Smooth muscle cell (in vitro differentiated cells): Measurements from ENCODE around the gene KAT6B. TPM values are rescaled to one million over a fixed set of nuclear protein-coding genes. Genes with fewer than 3 reads are reported as not detected.

Source experiments
- DNase-seq: peaks from one replicate; lab custom pipeline; 2025; ENCODE audit not compliant: unreplicated experiment; lab: John Stamatoyannopoulos, UW
- H2AFZ ChIP-seq: fragments of 200-600 bp; sonication (generic); 2 replicates; pipeline ENCODE4 v1.6.0; 2016; ENCODE audit warnings: antibody characterized with exemption, low read depth, mild to moderate bottlenecking
- H3F3A ChIP-seq: fragments of 200-600 bp; sonication (generic); 2 replicates; pipeline ENCODE4 v1.6.0; 2017; ENCODE audit warnings: antibody characterized with exemption, low read depth
- H3K27ac ChIP-seq: fragments of 200-600 bp; sonication (generic); 2 replicates; pipeline ENCODE4 v1.5.1; 2016; ENCODE audit warnings: low read depth, mild to moderate bottlenecking
- H3K27me3 ChIP-seq: fragments of 200-600 bp; sonication (generic); 2 replicates; pipeline ENCODE4 v1.6.1; 2016; ENCODE audit warnings: low read depth, mild to moderate bottlenecking
- H3K36me3 ChIP-seq: fragments of 200-600 bp; sonication (generic); 2 replicates; pipeline ENCODE4 v1.5.1; 2016; ENCODE audit warnings: low read depth
- H3K4me1 ChIP-seq: fragments of 200-600 bp; sonication (generic); 2 replicates; pipeline ENCODE4 v1.5.1; 2016; ENCODE audit warnings: low read depth
- H3K4me2 ChIP-seq: fragments of 200-600 bp; sonication (generic); 2 replicates; pipeline ENCODE4 v1.6.0; 2016; ENCODE audit warnings: mild to moderate bottlenecking
- H3K4me3 ChIP-seq: fragments of 200-600 bp; sonication (generic); 2 replicates; pipeline ENCODE4 v1.5.1; 2016; ENCODE audit warnings: mild to moderate bottlenecking
- H3K79me2 ChIP-seq: fragments of 200-600 bp; sonication (generic); 2 replicates; pipeline ENCODE4 v1.6.0; 2016; ENCODE audit warnings: low read depth, mild to moderate bottlenecking
- H3K9ac ChIP-seq: fragments of 200-600 bp; sonication (generic); 2 replicates; pipeline ENCODE4 v1.6.0; 2016; ENCODE audit warnings: low read depth
- H3K9me3 ChIP-seq: fragments of 200-600 bp; sonication (generic); replicated peaks from 2 replicates; pipeline ENCODE4 v1.5.1; 2016; ENCODE audit warnings: low read depth
- H4K20me1 ChIP-seq: fragments of 200-600 bp; sonication (generic); 2 replicates; pipeline ENCODE4 v1.6.0; 2016; ENCODE audit warnings: low read depth
- WGBS: methylation state at CpG from one replicate; pipeline ENCODE4 v1.1.7; 2016; ENCODE audit warnings: low lambda C conversion rate; 5-methylcytosine and 5-hydroxymethylcytosine counted together
- polyA plus RNA-seq: library from polyadenylated mRNA; unstranded; fragments of >200 nt; fragmentation: Nextera tagmentation; extraction: Ambion mirVana; gene quantifications from 2 replicates; pipeline ENCODE4 v1.2.1, GENCODE V29; 2016
- total RNA-seq: library from RNA; depleted of rRNA; stranded (reverse); fragments of >200 nt; gene quantifications from 2 replicates; pipeline ENCODE4 v1.2.3, GENCODE V29; 2014
- TF ChIP-seq, protein P1 (sequence below): fragments of 200-600 bp; sonication (generic); IDR thresholded peaks from 2 replicates; pipeline ENCODE4 v1.5.1; 2017; ENCODE audit warnings: borderline replicate concordance, mild to moderate bottlenecking, antibody characterized with exemption; ENCODE audit not compliant: insufficient read depth, poor library complexity, severe bottlenecking

KAT6B gene
- total and polyA plus RNA-seq, 2 experiments from 2014 or later, result 9.0 to 19.8 TPM

DNA sequence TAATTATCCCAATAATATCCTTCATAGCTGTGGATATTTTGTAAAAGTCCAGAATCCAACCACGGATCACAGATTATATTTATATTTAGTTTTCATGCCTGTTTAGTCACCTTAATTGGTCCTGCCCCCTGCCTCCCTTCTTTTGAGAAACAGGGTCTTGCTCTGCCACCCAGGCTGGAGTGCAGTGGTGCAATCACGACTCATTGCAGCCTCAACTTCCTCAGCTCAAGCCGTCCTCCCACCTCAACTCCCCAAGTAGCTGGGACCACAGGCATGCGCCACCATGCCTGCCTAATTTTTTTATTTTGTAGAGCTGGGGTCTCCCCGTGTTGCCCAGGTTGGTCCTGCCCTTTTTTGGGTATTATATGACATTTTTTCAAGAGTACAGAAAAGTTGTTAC, 129.4 kb downstream of the KAT6B start:
- Histone ChIP-seq H3K36me3 (no peaks in the 10 kb centered on the region), H4K20me1 (peaks cover 50% of the 10 kb centered on the region), H3K9ac (no peak overlapping the region), H2AFZ (no peak overlapping the region), H3K4me3 (no peak overlapping the region), H3K9me3 (no peaks in the 10 kb centered on the region), H3K4me1 (peaks cover 4% of the 10 kb centered on the region), H3K79me2 (no peaks in the 10 kb centered on the region), H3K27ac (no peak overlapping the region), H3F3A (no peaks in the 10 kb centered on the region), H3K27me3 (no peaks in the 10 kb centered on the region), H3K4me2 (no peak overlapping the region)
- no peak for DNase-seq
- TF ChIP-seq, protein P1, sequence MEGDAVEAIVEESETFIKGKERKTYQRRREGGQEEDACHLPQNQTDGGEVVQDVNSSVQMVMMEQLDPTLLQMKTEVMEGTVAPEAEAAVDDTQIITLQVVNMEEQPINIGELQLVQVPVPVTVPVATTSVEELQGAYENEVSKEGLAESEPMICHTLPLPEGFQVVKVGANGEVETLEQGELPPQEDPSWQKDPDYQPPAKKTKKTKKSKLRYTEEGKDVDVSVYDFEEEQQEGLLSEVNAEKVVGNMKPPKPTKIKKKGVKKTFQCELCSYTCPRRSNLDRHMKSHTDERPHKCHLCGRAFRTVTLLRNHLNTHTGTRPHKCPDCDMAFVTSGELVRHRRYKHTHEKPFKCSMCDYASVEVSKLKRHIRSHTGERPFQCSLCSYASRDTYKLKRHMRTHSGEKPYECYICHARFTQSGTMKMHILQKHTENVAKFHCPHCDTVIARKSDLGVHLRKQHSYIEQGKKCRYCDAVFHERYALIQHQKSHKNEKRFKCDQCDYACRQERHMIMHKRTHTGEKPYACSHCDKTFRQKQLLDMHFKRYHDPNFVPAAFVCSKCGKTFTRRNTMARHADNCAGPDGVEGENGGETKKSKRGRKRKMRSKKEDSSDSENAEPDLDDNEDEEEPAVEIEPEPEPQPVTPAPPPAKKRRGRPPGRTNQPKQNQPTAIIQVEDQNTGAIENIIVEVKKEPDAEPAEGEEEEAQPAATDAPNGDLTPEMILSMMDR, result no peak
- WGBS, result 78% methylated on average over 5 of the region's 5 CpGs

DNA sequence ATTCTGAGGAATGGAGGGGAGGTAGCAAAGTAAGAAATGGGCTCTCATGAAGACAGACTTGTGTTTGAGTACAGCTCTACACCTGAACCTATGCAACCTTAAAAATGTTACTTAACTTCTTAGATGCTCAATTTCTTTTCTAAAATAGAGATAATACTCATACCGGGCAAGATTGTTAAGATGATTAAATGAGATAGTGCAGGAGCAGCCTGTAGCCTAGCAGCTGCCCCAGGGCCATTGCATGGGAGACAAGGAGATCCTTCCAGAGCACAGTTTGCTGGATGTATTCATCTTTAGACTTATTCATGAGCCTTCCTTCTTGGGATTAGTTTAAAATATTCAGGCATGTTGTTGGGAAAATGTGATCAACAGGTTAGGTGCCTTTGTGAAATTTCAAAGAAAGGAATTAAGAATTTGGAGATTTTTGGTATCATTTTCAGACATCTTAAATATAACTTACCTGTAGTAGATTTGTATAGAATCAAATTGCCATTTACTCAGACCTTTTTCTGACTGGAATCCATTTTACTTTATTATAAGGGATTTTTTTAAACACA, 130.2 kb downstream of the KAT6B start:
- no peak for DNase-seq
- 86% methylated on average over 1 of the region's 1 CpG for WGBS
- H3K79me2 ChIP-seq, result no peaks in the 10 kb centered on the region
- no peak overlapping the region for H3K9ac ChIP-seq
- H3K4me1 ChIP-seq, result peaks cover 4% of the 10 kb centered on the region
- no peaks in the 10 kb centered on the region for H3K36me3 ChIP-seq
- no peak overlapping the region for H3K4me3 ChIP-seq
- H3K27me3 ChIP-seq, result no peaks in the 10 kb centered on the region
- H3K4me2 ChIP-seq, result no peak overlapping the region
- H3F3A ChIP-seq, result no peaks in the 10 kb centered on the region
- H3K9me3 ChIP-seq, result no peaks in the 10 kb centered on the region
- TF ChIP-seq, protein P1, result no peak
- H3K27ac ChIP-seq, result no peak overlapping the region
- H4K20me1 ChIP-seq, result peaks cover 50% of the 10 kb centered on the region
- H2AFZ ChIP-seq, result no peak overlapping the region

DNA sequence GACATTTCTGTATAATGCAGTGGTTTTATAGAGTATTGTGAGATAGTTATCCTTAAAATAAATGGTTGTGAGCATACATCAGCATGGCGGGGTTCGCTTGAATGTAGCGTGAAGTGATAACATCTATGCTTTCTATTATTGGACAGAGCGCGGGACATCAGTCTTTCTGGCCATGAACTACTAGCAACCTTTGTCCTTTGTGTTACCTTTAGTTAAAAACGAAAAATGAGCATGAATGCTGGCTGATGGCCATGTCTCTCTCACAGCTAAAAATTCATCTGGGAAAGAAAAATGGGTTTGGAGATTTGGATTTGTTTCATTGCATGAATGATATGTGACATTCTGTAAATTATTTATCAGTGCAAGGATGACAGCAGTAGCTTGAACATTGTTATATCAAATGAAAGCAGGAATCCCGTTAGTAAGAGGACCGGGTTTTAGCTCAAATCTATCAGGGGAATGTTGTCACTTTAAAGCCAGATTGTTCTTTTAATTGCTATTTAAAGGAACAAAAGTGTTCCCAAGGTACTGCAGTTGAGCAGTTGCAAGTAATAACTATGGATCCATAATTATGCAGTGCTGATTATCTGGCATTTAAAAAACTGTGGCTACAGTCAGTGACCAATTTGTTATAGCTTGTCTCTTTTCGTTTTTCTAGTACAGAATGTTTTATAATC, 131.0 kb downstream of the KAT6B start:
- WGBS, result 92% methylated on average over 9 of the region's 9 CpGs
- Histone ChIP-seq H3K27ac (no peak overlapping the region), H3K9ac (no peak overlapping the region), H4K20me1 (peaks cover 50% of the 10 kb centered on the region), H3F3A (no peaks in the 10 kb centered on the region), H3K4me2 (no peak overlapping the region), H3K36me3 (no peaks in the 10 kb centered on the region), H2AFZ (no peak overlapping the region), H3K27me3 (no peaks in the 10 kb centered on the region), H3K4me1 (peaks cover 4% of the 10 kb centered on the region), H3K79me2 (no peaks in the 10 kb centered on the region), H3K4me3 (no peak overlapping the region), H3K9me3 (no peaks in the 10 kb centered on the region)
- DNase-seq, result no peak
- TF ChIP-seq, protein P1, result no peak

DNA sequence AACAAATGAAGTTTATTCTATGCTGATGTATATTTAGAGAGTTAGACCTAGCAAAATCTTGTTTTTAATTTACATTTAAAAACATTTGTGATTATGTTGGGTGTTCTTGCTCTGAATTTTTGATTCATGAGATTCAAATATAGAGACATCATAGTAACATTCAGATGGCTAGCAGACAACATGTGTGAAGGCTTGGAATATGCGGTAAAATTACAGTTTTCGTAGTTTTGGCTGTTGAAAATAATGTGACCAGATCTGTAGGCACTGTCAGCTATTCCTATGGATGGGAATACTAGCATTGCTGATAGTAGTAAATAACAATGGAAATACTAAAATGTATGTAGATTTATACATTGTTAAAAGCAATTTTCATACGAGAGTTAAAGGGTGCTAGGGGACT, 131.9 kb downstream of the KAT6B start:
- Histone ChIP-seq H3K9me3 (no peaks in the 10 kb centered on the region), H3K36me3 (no peaks in the 10 kb centered on the region), H3K4me3 (no peak overlapping the region), H3K27ac (no peak overlapping the region), H3F3A (no peaks in the 10 kb centered on the region), H2AFZ (no peak overlapping the region), H3K9ac (no peak overlapping the region), H3K4me1 (peaks cover under 1% of the 10 kb centered on the region), H3K4me2 (no peak overlapping the region), H3K79me2 (no peaks in the 10 kb centered on the region), H3K27me3 (no peaks in the 10 kb centered on the region), H4K20me1 (peaks cover 44% of the 10 kb centered on the region)
- DNase-seq, result no peak
- TF ChIP-seq, protein P1, result no peak
- WGBS, result 99% methylated on average over 3 of the region's 3 CpGs
